Thyroid gland (tissue), 4 donors: ENCODE measurements around the gene GNG12.

Experiments used
- POLR2A ChIP-seq, 2 donors: fragments of 450-650 bp; IDR thresholded peaks; one replicate each; pipeline ENCODE4 v1.6.1; 2017; ENCODE audit warnings: antibody characterized with exemption in 2 of 2, mild to moderate bottlenecking in 2 of 2, moderate library complexity in 1 of 2
- TF ChIP-seq, protein P1 (sequence below), 6 experiments: fragments of 200-600 bp in 3 of 6; fragments of 450-650 bp in 3 of 6; sonication (generic) in 3 of 6; IDR thresholded peaks; one replicate each; pipeline ENCODE4 v1.5.1; 2016 to 2019; ENCODE audit warnings: antibody characterized with exemption in 6 of 6, mild to moderate bottlenecking in 2 of 6, inconsistent platforms in 1 of 6, moderate library complexity in 1 of 6

DNA sequence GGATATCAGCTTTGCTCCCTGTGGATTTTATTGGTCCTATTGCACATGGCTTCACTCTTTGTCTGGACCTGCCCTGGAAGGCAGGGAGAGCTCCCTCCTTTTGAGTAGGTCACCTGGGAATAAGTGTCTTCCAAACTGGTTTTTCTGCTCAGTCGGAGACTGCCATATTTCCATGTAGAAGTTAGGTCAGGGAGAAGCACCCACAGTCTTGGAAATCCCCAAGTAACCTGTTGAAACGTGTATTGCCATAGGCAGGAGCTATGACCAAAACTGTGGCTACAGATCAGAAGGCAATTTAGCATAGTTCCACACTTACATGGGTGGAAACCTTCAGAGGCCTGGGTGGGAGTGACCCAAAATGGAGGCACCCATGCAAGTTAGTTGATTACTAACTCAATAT lies 3.5 kb upstream of the GNG12 start:
- TF ChIP-seq POLR2A (IDR thresholded peaks at IDR 0.05) = no peak
- TF ChIP-seq, protein P1, sequence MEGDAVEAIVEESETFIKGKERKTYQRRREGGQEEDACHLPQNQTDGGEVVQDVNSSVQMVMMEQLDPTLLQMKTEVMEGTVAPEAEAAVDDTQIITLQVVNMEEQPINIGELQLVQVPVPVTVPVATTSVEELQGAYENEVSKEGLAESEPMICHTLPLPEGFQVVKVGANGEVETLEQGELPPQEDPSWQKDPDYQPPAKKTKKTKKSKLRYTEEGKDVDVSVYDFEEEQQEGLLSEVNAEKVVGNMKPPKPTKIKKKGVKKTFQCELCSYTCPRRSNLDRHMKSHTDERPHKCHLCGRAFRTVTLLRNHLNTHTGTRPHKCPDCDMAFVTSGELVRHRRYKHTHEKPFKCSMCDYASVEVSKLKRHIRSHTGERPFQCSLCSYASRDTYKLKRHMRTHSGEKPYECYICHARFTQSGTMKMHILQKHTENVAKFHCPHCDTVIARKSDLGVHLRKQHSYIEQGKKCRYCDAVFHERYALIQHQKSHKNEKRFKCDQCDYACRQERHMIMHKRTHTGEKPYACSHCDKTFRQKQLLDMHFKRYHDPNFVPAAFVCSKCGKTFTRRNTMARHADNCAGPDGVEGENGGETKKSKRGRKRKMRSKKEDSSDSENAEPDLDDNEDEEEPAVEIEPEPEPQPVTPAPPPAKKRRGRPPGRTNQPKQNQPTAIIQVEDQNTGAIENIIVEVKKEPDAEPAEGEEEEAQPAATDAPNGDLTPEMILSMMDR (IDR thresholded peaks at IDR 0.05) = no peak
